ENCODE data around the gene PDE6D.

PDE6D gene

DNA sequence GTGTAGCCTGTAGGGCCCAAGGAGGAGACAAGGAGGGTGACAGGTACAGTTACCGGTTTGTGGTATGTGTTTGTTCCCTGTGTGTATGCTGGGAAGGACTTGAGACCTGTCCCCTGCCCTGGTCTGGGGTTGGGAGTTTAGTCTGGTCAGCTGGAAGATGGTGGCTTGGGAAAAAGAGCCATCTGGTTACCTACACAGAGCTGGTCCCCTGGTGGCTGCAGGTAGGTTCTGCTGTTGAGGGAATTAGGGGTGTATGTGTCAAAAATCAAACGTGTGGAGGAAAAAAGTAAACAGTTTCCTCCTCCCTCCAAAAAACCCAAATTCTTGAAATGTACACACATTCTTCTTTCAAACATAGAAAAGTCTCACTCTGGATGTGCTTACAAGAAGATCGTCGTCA, 48.5 kb downstream of the PDE6D start:
- ChIA-PET CTCF (interaction anchor here (0.7 kb wide), 1 partner anchor 7 kb away, joined by 3 read pairs; no protein-coding TSS in a partner anchor), POLR2A (no interaction called here)
- H3K4me3 ChIP-seq (ENCODE audit: low read depth, low read length): no peak overlapping the region
- H3K4me1 ChIP-seq (ENCODE audit: control insufficient read depth, insufficient read depth, low read length): no peaks in the 10 kb centered on the region
- TF ChIP-seq ZNF776 (tag by site-specific recombination; IDR thresholded peaks at IDR 0.05; ENCODE audit: borderline replicate concordance) (no peak), ZNF433 (tag by site-specific recombination; IDR thresholded peaks at IDR 0.05; ENCODE audit: low read depth) (no peak), TCF7L2 (IDR thresholded peaks at IDR 0.05; ENCODE audit: borderline replicate concordance, low read depth, low read length) (no peak), ZNF837 (tag by site-specific recombination; IDR thresholded peaks at IDR 0.05) (no peak), ZNF221 (tag by site-specific recombination; IDR thresholded peaks at IDR 0.05; ENCODE audit: borderline replicate concordance) (no peak), ZNF571 (tag by site-specific recombination; IDR thresholded peaks at IDR 0.05) (no peak), SALL2 (tag by site-specific recombination; IDR thresholded peaks at IDR 0.05; ENCODE audit: borderline replicate concordance) (no peak), ZXDB (tag by site-specific recombination; IDR thresholded peaks at IDR 0.05) (no peak), ZNF785 (tag by site-specific recombination; IDR thresholded peaks at IDR 0.05) (no peak), ZNF514 (tag by site-specific recombination; IDR thresholded peaks at IDR 0.05) (no peak), SP7 (tag by site-specific recombination; IDR thresholded peaks at IDR 0.05) (no peak), ZNF394 (tag by site-specific recombination; IDR thresholded peaks at IDR 0.05; ENCODE audit: borderline replicate concordance) (no peak), ZNF335 (tag by site-specific recombination; conservative IDR thresholded peaks at IDR 0.05) (no peak), ZNF426 (tag by site-specific recombination; IDR thresholded peaks at IDR 0.05) (no peak), ZNF664 (tag by site-specific recombination; IDR thresholded peaks at IDR 0.05) (no peak), ZNF211 (tag by site-specific recombination; IDR thresholded peaks at IDR 0.05; ENCODE audit: low read depth) (no peak), ZNF404 (tag by site-specific recombination; IDR thresholded peaks at IDR 0.05) (no peak)
- TF ChIP-seq, protein P1, sequence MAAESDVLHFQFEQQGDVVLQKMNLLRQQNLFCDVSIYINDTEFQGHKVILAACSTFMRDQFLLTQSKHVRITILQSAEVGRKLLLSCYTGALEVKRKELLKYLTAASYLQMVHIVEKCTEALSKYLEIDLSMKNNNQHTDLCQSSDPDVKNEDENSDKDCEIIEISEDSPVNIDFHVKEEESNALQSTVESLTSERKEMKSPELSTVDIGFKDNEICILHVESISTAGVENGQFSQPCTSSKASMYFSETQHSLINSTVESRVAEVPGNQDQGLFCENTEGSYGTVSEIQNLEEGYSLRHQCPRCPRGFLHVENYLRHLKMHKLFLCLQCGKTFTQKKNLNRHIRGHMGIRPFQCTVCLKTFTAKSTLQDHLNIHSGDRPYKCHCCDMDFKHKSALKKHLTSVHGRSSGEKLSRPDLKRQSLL (tag by site-specific recombination; IDR thresholded peaks at IDR 0.05): no peak
- H3K9me3 ChIP-seq (ENCODE audit: control insufficient read depth, insufficient read depth, low read depth, low read length): no peaks in the 10 kb centered on the region
- peaks cover 0 to 31% of the 10 kb centered on the region in 2 experiments; a peak in 2 of 3 replicates for H3K36me3 ChIP-seq (ENCODE audit: control insufficient read depth in 2 of 2, insufficient read depth in 1 of 2, low read length in 2 of 2)
- no peak overlapping the region for H3K27ac ChIP-seq (ENCODE audit: extremely low read depth, low read depth, low read length)

- CTCF ChIA-PET: interaction anchor here (0.7 to 1.9 kb wide), 3 partner anchors 12 to 640 kb away, joined by 3 to 14 read pairs (median 4); no protein-coding TSS in a partner anchor
Measured at GRCh38 chr2:231727621-231728020, 53.5 kb downstream of the PDE6D start.

More at GRCh38 chr2:231727621-231728020, 53.5 kb downstream of the PDE6D start:
- Histone ChIP-seq H3K9me3 (ENCODE audit: control insufficient read depth, insufficient read depth, low read depth, low read length) (no peaks in the 10 kb centered on the region), H3K36me3 (ENCODE audit: control insufficient read depth in 2 of 2, insufficient read depth in 1 of 2, low read length in 2 of 2) (peaks cover 0 to 10% of the 10 kb centered on the region in 2 experiments; a peak in 2 of 3 replicates), H3K27ac (ENCODE audit: extremely low read depth, low read depth, low read length) (no peak overlapping the region), H3K4me1 (ENCODE audit: control insufficient read depth, insufficient read depth, low read length) (no peaks in the 10 kb centered on the region), H3K4me3 (ENCODE audit: low read depth, low read length) (no peak overlapping the region)
- POLR2A ChIA-PET: no interaction called here
- TF ChIP-seq MEIS1 (CRISPR knock-in tag; IDR thresholded peaks at IDR 0.05; ENCODE audit: borderline replicate concordance): no peak
- no peak for TF ChIP-seq ZNF768 (tag by site-specific recombination; IDR thresholded peaks at IDR 0.05)
- no peak for TF ChIP-seq RBAK (tag by site-specific recombination; IDR thresholded peaks at IDR 0.05)
- TF ChIP-seq ZBTB17 (tag by site-specific recombination; IDR thresholded peaks at IDR 0.05): no peak
- TF ChIP-seq, protein P2, sequence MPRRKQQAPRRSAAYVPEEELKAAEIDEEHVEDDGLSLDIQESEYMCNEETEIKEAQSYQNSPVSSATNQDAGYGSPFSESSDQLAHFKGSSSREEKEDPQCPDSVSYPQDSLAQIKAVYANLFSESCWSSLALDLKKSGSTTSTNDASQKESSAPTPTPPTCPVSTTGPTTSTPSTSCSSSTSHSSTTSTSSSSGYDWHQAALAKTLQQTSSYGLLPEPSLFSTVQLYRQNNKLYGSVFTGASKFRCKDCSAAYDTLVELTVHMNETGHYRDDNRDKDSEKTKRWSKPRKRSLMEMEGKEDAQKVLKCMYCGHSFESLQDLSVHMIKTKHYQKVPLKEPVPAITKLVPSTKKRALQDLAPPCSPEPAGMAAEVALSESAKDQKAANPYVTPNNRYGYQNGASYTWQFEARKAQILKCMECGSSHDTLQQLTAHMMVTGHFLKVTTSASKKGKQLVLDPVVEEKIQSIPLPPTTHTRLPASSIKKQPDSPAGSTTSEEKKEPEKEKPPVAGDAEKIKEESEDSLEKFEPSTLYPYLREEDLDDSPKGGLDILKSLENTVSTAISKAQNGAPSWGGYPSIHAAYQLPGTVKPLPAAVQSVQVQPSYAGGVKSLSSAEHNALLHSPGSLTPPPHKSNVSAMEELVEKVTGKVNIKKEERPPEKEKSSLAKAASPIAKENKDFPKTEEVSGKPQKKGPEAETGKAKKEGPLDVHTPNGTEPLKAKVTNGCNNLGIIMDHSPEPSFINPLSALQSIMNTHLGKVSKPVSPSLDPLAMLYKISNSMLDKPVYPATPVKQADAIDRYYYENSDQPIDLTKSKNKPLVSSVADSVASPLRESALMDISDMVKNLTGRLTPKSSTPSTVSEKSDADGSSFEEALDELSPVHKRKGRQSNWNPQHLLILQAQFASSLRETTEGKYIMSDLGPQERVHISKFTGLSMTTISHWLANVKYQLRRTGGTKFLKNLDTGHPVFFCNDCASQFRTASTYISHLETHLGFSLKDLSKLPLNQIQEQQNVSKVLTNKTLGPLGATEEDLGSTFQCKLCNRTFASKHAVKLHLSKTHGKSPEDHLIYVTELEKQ (tag by site-specific recombination; IDR thresholded peaks at IDR 0.05; ENCODE audit: borderline replicate concordance): no peak
- TF ChIP-seq KLF16 (tag by site-specific recombination; IDR thresholded peaks at IDR 0.05): no peak
- TF ChIP-seq ZNF324 (tag by site-specific recombination; IDR thresholded peaks at IDR 0.05): no peak

Data from HEK293 (cell line).